LNCaP clone FGC (cell line): Measurements from ENCODE around the gene WDR90.

ENCODE experiments used
- DNase-seq: peaks from one replicate; pipeline ENCODE4 v3.0.0-alpha.2; 2011; ENCODE audit warnings: low read depth
- H3K4me3 ChIP-seq: 2 replicates; pipeline ENCODE4 v1.5.1; 2011; ENCODE audit warnings: mild to moderate bottlenecking, low read depth, low read length, control low read depth
- CTCF ChIP-seq: IDR thresholded peaks from 2 replicates; pipeline ENCODE4 v1.5.1; 2012; ENCODE audit warnings: mild to moderate bottlenecking; ENCODE audit not compliant: control insufficient read depth, insufficient read depth; ENCODE audit errors: extremely low read depth

The WDR90 gene

GRCh38 chr16:636206-637080, 12.7 kb upstream of the WDR90 start, which contains the start of gene METTL26:
METTL26 (minus strand) TSS chr16:636305; CDS start chr16:636290, 15 bp downstream.
- DNase-seq, result peak; percentile 84
- H3K4me3 ChIP-seq, result peak within 1 kb of the TSS; percentile 87

GRCh38 chr16:637081-638018, 11.8 kb upstream of the WDR90 start:
- peak overlapping the region; percentile 87 for H3K4me3 ChIP-seq
- no peak for TF ChIP-seq CTCF
- DNase-seq, result no peak

More at GRCh38 chr16:636206-637080, 12.7 kb upstream of the WDR90 start, which contains the start of gene METTL26:
- TF ChIP-seq CTCF, result 0 out of 2 replicates have a peak, but pooled peaks have one; percentile 21

GRCh38 chr16:638034-638543, 11.1 kb upstream of the WDR90 start:
- DNase-seq, result no peak
- H3K4me3 ChIP-seq, result no peak overlapping the region
- no peak for TF ChIP-seq CTCF

- no peak for DNase-seq
- no peak overlapping the region for H3K4me3 ChIP-seq
- TF ChIP-seq CTCF, result no peak
These were observed 10.3 kb upstream of the WDR90 start for GRCh38 chr16:638836-639235.

GRCh38 chr16:640614-641013, 8.6 kb upstream of the WDR90 start:
- H3K4me3 ChIP-seq, result peak overlapping the region; percentile 91
- no peak for DNase-seq
- TF ChIP-seq CTCF, result no peak

- no peak for DNase-seq
- peak within 1 kb of the TSS; percentile 91 for H3K4me3 ChIP-seq
- TF ChIP-seq CTCF, result no peak
These were observed 7.6 kb upstream of the WDR90 start, which contains the start of gene MCRIP2 for GRCh38 chr16:641326-642188. MCRIP2 (plus strand) TSS chr16:641828; CDS start chr16:641992, 164 bp downstream.
